ENCODE measurements around the gene SETD9.

SETD9 gene

GRCh38 chr5:56941981-56942380, 32.6 kb downstream of the SETD9 start:
- no peak for DNase-seq

- no peak for DNase-seq
Observed at GRCh38 chr5:56947052-56947451, 37.7 kb downstream of the SETD9 start.

GRCh38 chr5:56950626-56951125, 41.3 kb downstream of the SETD9 start:
- peak; percentile 50 to 57 for DNase-seq

- peak in 1 of 2 donors; percentile 50 for DNase-seq
Observed at GRCh38 chr5:56951126-56951945, 41.9 kb downstream of the SETD9 start.

GRCh38 chr5:56951946-56952691, 42.7 kb downstream of the SETD9 start, which contains the start of gene MIER3:
TSS of gene MIER3 (minus strand) at chr5:56952123. CDS start at chr5:56952102, 21 bp downstream.
- DNase-seq, result peak; percentile 50 to 75

- DNase-seq, result no peak
Observed at GRCh38 chr5:56954262-56954661, 44.9 kb downstream of the SETD9 start.

- DNase-seq, result no peak
Observed at GRCh38 chr5:56958595-56958994, 49.2 kb downstream of the SETD9 start.

GRCh38 chr5:56959326-56959725, 49.9 kb downstream of the SETD9 start:
- no peak for DNase-seq

- DNase-seq, result no peak
Observed at GRCh38 chr5:56961746-56962145, 52.4 kb downstream of the SETD9 start.

- DNase-seq, result no peak
Observed at GRCh38 chr5:56962286-56962685, 52.9 kb downstream of the SETD9 start.

- no peak for DNase-seq
Observed at GRCh38 chr5:56963246-56963645, 53.9 kb downstream of the SETD9 start.

GRCh38 chr5:56964173-56964572, 54.8 kb downstream of the SETD9 start:
- no peak for DNase-seq

Measured in hippocampal formation (tissue), 2 donors.